GM12864 (cell line): ENCODE measurements around the gene SLC19A1.

Source experiments
- DNase-seq: peaks from one replicate; pipeline ENCODE4 v3.0.0-alpha.2; 2011; ENCODE audit warnings: low read depth
- H3K4me3 ChIP-seq: 2 replicates; pipeline ENCODE4 v1.5.1; 2011; ENCODE audit warnings: mild to moderate bottlenecking, low read depth, low read length, control low read depth
- TF ChIP-seq, protein P1 (sequence below): IDR thresholded peaks from 2 replicates; pipeline ENCODE4 v1.5.1; 2011; ENCODE audit warnings: low read depth, mild to moderate bottlenecking, moderate library complexity, low read length, control low read depth, inconsistent platforms; ENCODE audit errors: missing control alignments

SLC19A1 gene

DNA sequence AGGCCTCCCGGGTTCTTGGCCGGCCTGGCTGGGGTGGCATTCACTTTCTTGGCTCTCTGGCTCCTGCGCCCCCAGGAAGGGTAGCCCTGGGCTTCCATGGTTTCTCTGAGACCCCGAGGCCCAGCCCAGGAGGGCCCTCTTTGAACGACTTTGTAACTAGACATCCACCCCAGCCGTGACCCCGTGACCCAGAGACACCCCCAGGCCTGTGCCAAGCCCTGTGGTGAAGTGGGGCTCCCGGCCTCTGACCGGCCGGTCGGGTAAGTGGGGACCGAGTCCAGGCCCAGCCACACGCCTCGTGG, 73.3 kb downstream of the SLC19A1 start:
- no peak overlapping the region for H3K4me3 ChIP-seq
- TF ChIP-seq, protein P1, sequence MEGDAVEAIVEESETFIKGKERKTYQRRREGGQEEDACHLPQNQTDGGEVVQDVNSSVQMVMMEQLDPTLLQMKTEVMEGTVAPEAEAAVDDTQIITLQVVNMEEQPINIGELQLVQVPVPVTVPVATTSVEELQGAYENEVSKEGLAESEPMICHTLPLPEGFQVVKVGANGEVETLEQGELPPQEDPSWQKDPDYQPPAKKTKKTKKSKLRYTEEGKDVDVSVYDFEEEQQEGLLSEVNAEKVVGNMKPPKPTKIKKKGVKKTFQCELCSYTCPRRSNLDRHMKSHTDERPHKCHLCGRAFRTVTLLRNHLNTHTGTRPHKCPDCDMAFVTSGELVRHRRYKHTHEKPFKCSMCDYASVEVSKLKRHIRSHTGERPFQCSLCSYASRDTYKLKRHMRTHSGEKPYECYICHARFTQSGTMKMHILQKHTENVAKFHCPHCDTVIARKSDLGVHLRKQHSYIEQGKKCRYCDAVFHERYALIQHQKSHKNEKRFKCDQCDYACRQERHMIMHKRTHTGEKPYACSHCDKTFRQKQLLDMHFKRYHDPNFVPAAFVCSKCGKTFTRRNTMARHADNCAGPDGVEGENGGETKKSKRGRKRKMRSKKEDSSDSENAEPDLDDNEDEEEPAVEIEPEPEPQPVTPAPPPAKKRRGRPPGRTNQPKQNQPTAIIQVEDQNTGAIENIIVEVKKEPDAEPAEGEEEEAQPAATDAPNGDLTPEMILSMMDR = no peak
- no peak for DNase-seq

DNA sequence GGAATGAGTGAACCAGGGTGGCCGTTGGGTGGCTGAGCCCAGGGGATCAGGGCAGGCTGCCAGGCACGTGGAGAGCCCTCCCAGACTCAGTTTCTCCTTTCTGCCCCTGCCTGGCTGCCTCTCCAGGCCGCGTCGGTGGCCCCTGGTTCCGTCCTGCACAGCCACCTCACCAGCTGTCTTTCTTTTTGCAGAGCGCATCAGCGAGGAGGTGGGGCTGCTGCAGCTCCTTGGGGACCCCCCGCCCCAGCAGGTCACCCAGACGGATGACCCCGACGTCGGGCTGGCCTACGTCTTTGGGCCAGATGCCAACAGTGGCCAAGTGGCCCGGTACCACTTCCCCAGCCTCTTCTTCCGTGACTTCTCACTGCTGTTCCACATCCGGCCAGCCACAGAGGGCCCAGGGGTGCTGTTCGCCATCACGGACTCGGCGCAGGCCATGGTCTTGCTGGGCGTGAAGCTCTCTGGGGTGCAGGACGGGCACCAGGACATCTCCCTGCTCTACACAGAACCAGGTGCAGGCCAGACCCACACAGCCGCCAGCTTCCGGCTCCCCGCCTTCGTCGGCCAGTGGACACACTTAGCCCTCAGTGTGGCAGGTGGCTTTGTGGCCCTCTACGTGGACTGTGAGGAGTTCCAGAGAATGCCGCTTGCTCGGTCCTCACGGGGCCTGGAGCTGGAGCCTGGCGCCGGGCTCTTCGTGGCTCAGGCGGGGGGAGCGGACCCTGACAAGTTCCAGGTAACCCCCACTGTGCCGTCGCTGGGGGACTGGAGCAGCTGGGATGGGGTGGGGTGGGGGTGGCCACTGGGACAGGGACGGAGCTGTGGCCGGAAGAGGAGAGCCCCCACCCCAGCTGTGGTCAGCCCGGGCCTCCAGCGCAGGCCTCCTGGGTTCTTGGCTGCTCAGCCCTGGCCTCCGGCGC, 73.9 kb downstream of the SLC19A1 start:
- TF ChIP-seq, protein P1 = no peak
- H3K4me3 ChIP-seq = no peak overlapping the region
- DNase-seq = no peak

DNA sequence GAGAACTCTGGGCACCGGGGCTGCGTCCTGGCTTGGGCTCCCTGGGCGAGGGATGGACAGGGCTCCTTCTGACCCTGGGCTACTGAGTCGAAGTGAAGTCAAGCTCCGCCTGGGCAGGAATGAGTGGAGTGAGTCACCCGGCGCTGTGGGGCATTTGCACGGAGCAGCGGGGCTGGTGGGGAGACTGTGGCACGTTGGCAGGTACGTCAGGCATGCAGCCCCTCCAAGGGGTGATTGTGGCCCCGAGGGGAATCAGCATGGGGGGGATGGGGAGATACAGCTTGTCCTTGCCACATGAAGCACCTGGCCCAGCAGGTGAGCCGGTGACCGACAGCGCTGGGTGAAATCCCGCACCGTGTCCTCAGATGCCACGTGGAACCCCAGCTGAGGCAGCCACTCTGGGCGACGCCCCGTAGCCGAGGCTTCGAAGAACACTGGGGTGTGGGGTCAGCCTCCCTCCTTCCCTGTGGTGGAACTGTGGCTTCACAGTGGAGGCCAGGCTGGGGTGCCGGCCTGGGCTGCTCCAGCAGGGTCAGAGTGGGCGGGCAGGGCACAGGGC, 74.9 kb downstream of the SLC19A1 start:
- no peak overlapping the region for H3K4me3 ChIP-seq
- no peak for DNase-seq
- TF ChIP-seq, protein P1 = no peak

DNA sequence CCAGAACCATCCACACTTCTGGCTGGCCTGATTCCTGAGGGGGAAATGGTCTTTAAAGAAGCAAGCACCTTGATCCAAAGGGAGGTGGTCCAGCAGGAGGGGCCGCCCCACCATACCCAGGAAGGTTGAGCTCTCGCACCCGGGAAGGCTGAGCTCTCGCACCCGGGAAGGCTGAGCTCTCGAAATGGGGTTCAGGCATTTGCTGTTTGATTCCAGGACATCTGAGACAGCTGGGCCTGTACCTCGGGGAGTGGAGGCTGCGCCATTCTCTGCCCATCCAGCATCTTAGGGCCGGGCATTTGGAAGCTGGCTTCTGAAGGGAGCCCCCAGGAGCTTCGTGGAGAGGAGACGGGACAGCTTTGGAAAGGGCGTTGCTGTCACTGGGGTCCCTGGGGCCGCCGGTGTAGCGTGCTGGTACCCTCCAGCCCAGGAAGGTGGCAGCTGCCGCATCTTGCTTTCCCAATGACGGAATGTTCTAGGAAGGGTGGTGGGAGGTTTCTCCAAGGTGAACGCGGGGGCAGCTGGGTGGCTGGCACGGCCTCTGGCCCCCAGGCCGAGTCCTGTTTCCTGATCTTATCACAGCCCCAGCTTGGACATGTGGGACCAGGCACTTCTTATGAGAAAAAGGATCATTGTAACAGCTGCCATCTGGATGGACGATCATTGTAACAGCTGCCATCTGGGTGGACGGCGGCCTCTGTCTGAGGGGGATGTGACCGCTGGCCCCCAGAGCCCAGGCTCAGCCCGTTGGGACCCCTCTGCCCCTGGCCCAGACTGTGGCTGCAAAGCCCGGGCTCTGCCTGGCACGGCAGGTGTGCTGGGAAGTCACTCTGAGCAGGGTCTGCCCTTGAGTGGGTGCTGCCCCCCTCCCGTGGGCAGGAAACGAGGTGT, 75.7 kb downstream of the SLC19A1 start:
- no peak for DNase-seq
- TF ChIP-seq, protein P1 = no peak

DNA sequence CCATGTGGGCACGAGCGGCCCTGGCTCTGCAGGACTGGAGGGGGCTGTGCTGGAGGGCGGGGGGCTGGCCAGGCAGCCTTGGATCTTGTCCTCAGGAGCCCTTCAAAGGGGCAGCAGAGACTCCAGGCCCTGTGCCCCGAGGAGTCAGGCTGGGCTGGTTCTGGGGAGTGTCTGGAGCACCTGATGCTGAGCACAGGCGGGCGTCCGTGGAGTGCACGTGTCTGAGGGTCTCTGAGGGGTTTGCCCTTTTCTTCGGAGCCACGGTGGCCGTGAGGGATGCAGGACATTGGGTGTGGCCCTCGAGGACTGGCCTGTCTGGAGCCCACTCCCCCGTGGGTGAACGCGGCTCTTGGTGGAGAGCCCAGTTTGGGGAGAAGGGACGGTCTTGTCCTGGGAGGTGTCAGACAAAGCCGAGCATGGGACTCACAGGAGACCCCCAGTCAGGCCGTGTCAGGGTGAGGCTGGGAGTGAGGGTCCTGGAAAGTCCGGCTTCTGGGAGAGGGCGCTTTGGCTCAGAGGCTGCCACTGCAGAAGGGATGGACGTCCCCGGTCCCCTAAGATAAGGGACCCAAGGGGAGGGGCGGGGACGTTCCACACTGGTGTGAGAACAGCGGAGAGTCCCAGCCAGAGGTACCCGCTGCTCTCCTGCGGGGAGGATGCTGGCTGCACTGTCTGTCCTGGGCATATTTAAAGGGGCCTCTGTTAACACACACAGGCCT, 76.5 kb downstream of the SLC19A1 start:
- no peak overlapping the region; the same call in 1 of the 2 replicates for H3K4me3 ChIP-seq
- TF ChIP-seq, protein P1 = no peak
- DNase-seq = no peak

More for the DNA sequence above, 75.7 kb downstream of the SLC19A1 start:
- no peak overlapping the region for H3K4me3 ChIP-seq

DNA sequence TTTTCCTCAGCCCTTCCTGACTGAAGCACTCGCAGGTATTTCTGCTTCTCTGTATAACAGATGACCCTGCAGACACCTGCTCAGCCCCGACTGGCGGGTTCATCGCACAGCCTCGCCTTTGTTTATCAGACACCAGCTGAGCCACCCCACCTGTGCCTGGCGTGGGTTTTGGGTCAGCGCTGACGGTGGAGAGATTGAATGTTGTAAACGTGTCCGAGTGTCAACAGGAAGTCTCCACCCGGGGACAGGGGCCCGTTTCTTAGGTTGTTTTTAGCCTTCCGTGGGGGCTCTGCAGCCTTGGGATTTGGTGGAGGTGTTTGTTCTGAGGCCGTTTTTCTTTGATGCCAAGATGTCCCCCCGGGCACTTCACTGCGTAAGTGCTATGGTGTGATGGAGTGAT, 77.1 kb downstream of the SLC19A1 start:
- no peak overlapping the region for H3K4me3 ChIP-seq
- TF ChIP-seq, protein P1 = no peak
- no peak for DNase-seq
